Smooth muscle cell (in vitro differentiated cells): ENCODE measurements around the gene SMOC2. TPM values are rescaled to one million over a fixed set of nuclear protein-coding genes. Genes with fewer than 3 reads are reported as not detected.

ENCODE experiments used
- DNase-seq: peaks from one replicate; lab custom pipeline; 2025; ENCODE audit not compliant: unreplicated experiment; lab: John Stamatoyannopoulos, UW
- H2AFZ ChIP-seq: fragments of 200-600 bp; sonication (generic); 2 replicates; pipeline ENCODE4 v1.6.0; 2016; ENCODE audit warnings: antibody characterized with exemption, low read depth, mild to moderate bottlenecking
- H3F3A ChIP-seq: fragments of 200-600 bp; sonication (generic); 2 replicates; pipeline ENCODE4 v1.6.0; 2017; ENCODE audit warnings: antibody characterized with exemption, low read depth
- H3K27ac ChIP-seq: fragments of 200-600 bp; sonication (generic); 2 replicates; pipeline ENCODE4 v1.5.1; 2016; ENCODE audit warnings: low read depth, mild to moderate bottlenecking
- H3K27me3 ChIP-seq: fragments of 200-600 bp; sonication (generic); 2 replicates; pipeline ENCODE4 v1.6.1; 2016; ENCODE audit warnings: low read depth, mild to moderate bottlenecking
- H3K36me3 ChIP-seq: fragments of 200-600 bp; sonication (generic); 2 replicates; pipeline ENCODE4 v1.5.1; 2016; ENCODE audit warnings: low read depth
- H3K4me1 ChIP-seq: fragments of 200-600 bp; sonication (generic); 2 replicates; pipeline ENCODE4 v1.5.1; 2016; ENCODE audit warnings: low read depth
- H3K4me2 ChIP-seq: fragments of 200-600 bp; sonication (generic); 2 replicates; pipeline ENCODE4 v1.6.0; 2016; ENCODE audit warnings: mild to moderate bottlenecking
- H3K4me3 ChIP-seq: fragments of 200-600 bp; sonication (generic); 2 replicates; pipeline ENCODE4 v1.5.1; 2016; ENCODE audit warnings: mild to moderate bottlenecking
- H3K79me2 ChIP-seq: fragments of 200-600 bp; sonication (generic); 2 replicates; pipeline ENCODE4 v1.6.0; 2016; ENCODE audit warnings: low read depth, mild to moderate bottlenecking
- H3K9ac ChIP-seq: fragments of 200-600 bp; sonication (generic); 2 replicates; pipeline ENCODE4 v1.6.0; 2016; ENCODE audit warnings: low read depth
- H3K9me3 ChIP-seq: fragments of 200-600 bp; sonication (generic); replicated peaks from 2 replicates; pipeline ENCODE4 v1.5.1; 2016; ENCODE audit warnings: low read depth
- H4K20me1 ChIP-seq: fragments of 200-600 bp; sonication (generic); 2 replicates; pipeline ENCODE4 v1.6.0; 2016; ENCODE audit warnings: low read depth
- WGBS: methylation state at CpG from one replicate; pipeline ENCODE4 v1.1.7; 2016; ENCODE audit warnings: low lambda C conversion rate; 5-methylcytosine and 5-hydroxymethylcytosine counted together
- polyA plus RNA-seq: library from polyadenylated mRNA; unstranded; fragments of >200 nt; fragmentation: Nextera tagmentation; extraction: Ambion mirVana; gene quantifications from 2 replicates; pipeline ENCODE4 v1.2.1, GENCODE V29; 2016
- total RNA-seq: library from RNA; depleted of rRNA; stranded (reverse); fragments of >200 nt; gene quantifications from 2 replicates; pipeline ENCODE4 v1.2.3, GENCODE V29; 2014
- TF ChIP-seq, protein P1 (sequence below): fragments of 200-600 bp; sonication (generic); IDR thresholded peaks from 2 replicates; pipeline ENCODE4 v1.5.1; 2017; ENCODE audit warnings: borderline replicate concordance, mild to moderate bottlenecking, antibody characterized with exemption; ENCODE audit not compliant: insufficient read depth, poor library complexity, severe bottlenecking

SMOC2 gene
- total and polyA plus RNA-seq, 2 experiments from 2014 or later: 0.63 to 1.2 TPM

DNA sequence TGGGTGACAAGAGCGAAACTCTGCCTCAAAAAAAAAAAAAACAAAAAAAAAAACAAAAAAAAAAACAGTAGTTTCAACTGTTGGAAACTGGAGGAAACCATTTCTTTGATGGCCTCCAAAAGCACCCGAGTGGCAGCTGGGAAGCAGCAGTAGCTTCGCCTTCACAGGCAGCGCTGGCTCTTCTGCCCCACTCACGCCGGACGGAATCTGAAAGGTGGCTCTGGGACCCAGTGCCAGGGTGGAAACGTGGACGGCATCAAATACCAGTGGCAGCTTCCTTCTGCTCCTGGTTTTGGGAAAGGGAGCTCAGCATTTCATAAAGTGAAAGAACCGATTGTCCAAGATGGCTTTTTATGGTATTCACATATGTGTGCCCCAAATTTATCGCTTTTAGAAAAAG, 159.4 kb downstream of the SMOC2 start:
- Histone ChIP-seq H2AFZ (no peak overlapping the region), H3K27me3 (peaks cover 11% of the 10 kb centered on the region), H3K79me2 (no peaks in the 10 kb centered on the region), H3F3A (no peaks in the 10 kb centered on the region), H3K36me3 (no peaks in the 10 kb centered on the region), H3K4me3 (no peak overlapping the region), H3K4me2 (no peak overlapping the region), H4K20me1 (no peaks in the 10 kb centered on the region), H3K9me3 (no peaks in the 10 kb centered on the region), H3K27ac (no peak overlapping the region), H3K9ac (no peak overlapping the region), H3K4me1 (no peaks in the 10 kb centered on the region)
- 97% methylated on average over 11 of the region's 11 CpGs for WGBS
- TF ChIP-seq, protein P1, sequence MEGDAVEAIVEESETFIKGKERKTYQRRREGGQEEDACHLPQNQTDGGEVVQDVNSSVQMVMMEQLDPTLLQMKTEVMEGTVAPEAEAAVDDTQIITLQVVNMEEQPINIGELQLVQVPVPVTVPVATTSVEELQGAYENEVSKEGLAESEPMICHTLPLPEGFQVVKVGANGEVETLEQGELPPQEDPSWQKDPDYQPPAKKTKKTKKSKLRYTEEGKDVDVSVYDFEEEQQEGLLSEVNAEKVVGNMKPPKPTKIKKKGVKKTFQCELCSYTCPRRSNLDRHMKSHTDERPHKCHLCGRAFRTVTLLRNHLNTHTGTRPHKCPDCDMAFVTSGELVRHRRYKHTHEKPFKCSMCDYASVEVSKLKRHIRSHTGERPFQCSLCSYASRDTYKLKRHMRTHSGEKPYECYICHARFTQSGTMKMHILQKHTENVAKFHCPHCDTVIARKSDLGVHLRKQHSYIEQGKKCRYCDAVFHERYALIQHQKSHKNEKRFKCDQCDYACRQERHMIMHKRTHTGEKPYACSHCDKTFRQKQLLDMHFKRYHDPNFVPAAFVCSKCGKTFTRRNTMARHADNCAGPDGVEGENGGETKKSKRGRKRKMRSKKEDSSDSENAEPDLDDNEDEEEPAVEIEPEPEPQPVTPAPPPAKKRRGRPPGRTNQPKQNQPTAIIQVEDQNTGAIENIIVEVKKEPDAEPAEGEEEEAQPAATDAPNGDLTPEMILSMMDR: no peak
- DNase-seq: no peak

DNA sequence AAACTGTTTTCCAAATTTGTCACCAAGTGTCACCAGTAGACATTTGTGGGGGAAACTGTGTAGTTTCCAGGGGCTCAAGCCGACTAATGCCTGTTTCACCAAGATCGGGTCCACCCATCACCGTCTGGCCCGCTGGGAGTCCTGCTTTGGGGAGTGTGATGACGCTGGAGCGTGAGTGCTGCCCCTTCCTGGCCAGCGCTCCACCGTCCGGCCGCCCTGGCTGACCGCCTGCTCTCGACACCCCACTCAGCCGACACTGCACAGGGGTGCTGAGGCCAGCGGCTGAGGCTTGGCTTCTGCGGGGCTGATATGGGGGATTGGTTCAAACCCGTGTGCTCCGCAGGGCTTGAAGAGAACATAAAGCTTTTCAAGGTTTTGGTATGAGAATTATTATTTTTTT, 160.1 kb downstream of the SMOC2 start:
- H3K27me3 ChIP-seq: peaks cover 12% of the 10 kb centered on the region
- no peaks in the 10 kb centered on the region for H3K36me3 ChIP-seq
- H3K4me1 ChIP-seq: no peaks in the 10 kb centered on the region
- H3K4me2 ChIP-seq: no peak overlapping the region
- 94% methylated on average over 17 of the region's 17 CpGs for WGBS
- H3K9ac ChIP-seq: no peak overlapping the region
- H3F3A ChIP-seq: no peaks in the 10 kb centered on the region
- H2AFZ ChIP-seq: no peak overlapping the region
- TF ChIP-seq, protein P1: no peak
- DNase-seq: no peak
- H4K20me1 ChIP-seq: no peaks in the 10 kb centered on the region
- H3K4me3 ChIP-seq: no peak overlapping the region
- no peak overlapping the region for H3K27ac ChIP-seq
- H3K9me3 ChIP-seq: no peaks in the 10 kb centered on the region
- H3K79me2 ChIP-seq: no peaks in the 10 kb centered on the region

DNA sequence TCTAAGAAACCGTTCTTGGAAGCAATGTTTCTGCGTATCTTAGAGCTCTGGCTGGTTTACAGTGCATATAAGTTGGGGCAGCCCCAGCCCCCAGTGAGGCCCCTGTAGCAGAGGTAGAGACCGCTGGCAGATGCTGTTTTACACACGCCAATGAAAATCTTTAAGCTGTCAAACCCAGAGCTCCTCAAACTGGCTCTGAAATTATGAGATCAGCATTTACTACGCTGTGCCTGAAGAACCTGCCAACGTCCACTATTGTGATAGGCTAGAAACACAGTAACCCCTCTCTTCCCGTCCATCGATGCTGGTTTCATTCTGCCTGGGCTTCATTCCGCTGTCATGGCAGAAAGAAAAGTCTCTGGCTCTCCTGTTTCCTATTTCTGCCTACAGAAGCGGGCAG, 160.6 kb downstream of the SMOC2 start:
- TF ChIP-seq, protein P1: no peak
- Histone ChIP-seq H2AFZ (no peak overlapping the region), H3K9me3 (no peaks in the 10 kb centered on the region), H3K27me3 (peaks cover 12% of the 10 kb centered on the region), H3K4me1 (no peaks in the 10 kb centered on the region), H3K79me2 (no peaks in the 10 kb centered on the region), H3K4me2 (no peak overlapping the region), H3K9ac (no peak overlapping the region), H4K20me1 (no peaks in the 10 kb centered on the region), H3K4me3 (no peak overlapping the region), H3F3A (no peaks in the 10 kb centered on the region), H3K27ac (no peak overlapping the region), H3K36me3 (no peaks in the 10 kb centered on the region)
- no peak for DNase-seq
- WGBS: 88% methylated on average over 10 of the region's 10 CpGs

DNA sequence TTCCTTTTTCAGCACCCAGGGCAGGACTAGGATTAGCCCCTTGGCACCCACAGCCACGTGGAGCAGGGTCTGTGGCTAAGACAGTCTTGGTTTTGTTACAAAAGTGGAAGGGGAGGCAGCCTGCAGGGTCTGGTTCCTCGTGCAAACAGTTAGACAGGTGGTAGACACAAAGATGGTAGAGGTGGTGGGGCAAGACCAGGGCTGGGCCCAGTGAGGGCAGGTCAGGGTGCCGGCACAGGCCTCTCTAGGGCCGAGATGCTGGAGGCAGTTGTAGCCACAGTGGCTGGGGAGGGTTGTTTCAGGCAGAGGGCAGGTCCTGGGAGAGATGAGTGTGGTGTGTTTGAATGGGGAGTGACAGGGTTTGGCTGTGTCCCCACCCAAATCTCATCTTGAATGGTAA, 161.6 kb downstream of the SMOC2 start:
- Histone ChIP-seq H3K36me3 (no peaks in the 10 kb centered on the region), H3K9me3 (no peaks in the 10 kb centered on the region), H3K27me3 (peaks cover 10% of the 10 kb centered on the region), H3K79me2 (no peaks in the 10 kb centered on the region), H3K27ac (no peak overlapping the region), H3K9ac (no peak overlapping the region), H3F3A (no peaks in the 10 kb centered on the region), H2AFZ (no peak overlapping the region), H3K4me2 (no peak overlapping the region), H4K20me1 (no peaks in the 10 kb centered on the region), H3K4me1 (no peaks in the 10 kb centered on the region), H3K4me3 (no peak overlapping the region)
- no peak for DNase-seq
- 89% methylated on average over 4 of the region's 4 CpGs for WGBS
- TF ChIP-seq, protein P1: no peak
